Nephron (organoid): Measurements from ENCODE around the gene AAK1.
"Not testable (repeated sequence)": the region's sequence is repeated elsewhere in the genome, so short reads cannot be mapped to it uniquely, and the experiment has no call there.

Source experiments
- H3K27ac Mint-ChIP-seq, 3 experiments: 2 replicates each; pipeline ENCODE4 v1.8.0; 2020; ENCODE audit warnings: mixed read lengths in 3 of 3, mild to moderate bottlenecking in 2 of 3, moderate library complexity in 1 of 3
- H3K27me3 Mint-ChIP-seq: 2 replicates; pipeline ENCODE4 v1.8.0; 2021; ENCODE audit warnings: low read depth, mild to moderate bottlenecking, moderate library complexity, mixed read lengths
- H3K36me3 Mint-ChIP-seq: 2 replicates; pipeline ENCODE4 v1.8.0; 2020; ENCODE audit warnings: low read depth, mixed read lengths
- H3K4me1 Mint-ChIP-seq: 2 replicates; pipeline ENCODE4 v1.8.0; 2020; ENCODE audit warnings: mixed read lengths
- H3K4me3 Mint-ChIP-seq, 3 experiments: 2 replicates each; pipeline ENCODE4 v1.8.0; 2020; ENCODE audit warnings: mild to moderate bottlenecking in 3 of 3, mixed read lengths in 3 of 3, moderate library complexity in 2 of 3
- H3K9me3 Mint-ChIP-seq: 2 replicates; pipeline ENCODE4 v1.8.0; 2020; ENCODE audit warnings: mixed read lengths
- TF ChIP-seq, protein P1 (sequence below), 3 experiments: fragments of 200-600 bp; sonication (generic); IDR thresholded peaks; one replicate each; pipeline ENCODE4 v1.5.0; 2021; ENCODE audit warnings: antibody characterized with exemption in 3 of 3; ENCODE audit not compliant: unreplicated experiment in 3 of 3

Gene AAK1

DNA sequence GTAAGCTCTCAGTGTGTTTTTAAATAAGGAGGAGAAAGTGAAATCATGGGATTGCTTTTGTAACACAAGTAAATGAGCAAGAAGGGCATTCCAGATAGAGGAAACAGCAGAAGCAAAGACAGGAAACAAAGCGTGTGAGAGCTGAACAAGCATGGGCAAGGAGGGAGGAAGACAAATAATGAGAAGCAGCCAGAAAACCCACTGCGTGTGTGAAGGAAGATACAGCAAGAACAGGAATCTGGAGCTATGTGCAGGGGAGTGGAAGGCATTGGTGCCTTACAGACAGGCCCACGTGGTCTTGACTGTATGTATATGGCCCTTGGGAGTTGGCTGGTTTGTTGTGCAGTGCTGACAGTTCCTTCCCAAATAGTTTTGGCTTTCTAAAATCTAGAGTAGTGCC is 88.6 kb downstream of the AAK1 start:
- H3K9me3 Mint-ChIP-seq: no peaks in the 10 kb centered on the region
- H3K27me3 Mint-ChIP-seq: no peaks in the 10 kb centered on the region
- TF ChIP-seq, protein P1, sequence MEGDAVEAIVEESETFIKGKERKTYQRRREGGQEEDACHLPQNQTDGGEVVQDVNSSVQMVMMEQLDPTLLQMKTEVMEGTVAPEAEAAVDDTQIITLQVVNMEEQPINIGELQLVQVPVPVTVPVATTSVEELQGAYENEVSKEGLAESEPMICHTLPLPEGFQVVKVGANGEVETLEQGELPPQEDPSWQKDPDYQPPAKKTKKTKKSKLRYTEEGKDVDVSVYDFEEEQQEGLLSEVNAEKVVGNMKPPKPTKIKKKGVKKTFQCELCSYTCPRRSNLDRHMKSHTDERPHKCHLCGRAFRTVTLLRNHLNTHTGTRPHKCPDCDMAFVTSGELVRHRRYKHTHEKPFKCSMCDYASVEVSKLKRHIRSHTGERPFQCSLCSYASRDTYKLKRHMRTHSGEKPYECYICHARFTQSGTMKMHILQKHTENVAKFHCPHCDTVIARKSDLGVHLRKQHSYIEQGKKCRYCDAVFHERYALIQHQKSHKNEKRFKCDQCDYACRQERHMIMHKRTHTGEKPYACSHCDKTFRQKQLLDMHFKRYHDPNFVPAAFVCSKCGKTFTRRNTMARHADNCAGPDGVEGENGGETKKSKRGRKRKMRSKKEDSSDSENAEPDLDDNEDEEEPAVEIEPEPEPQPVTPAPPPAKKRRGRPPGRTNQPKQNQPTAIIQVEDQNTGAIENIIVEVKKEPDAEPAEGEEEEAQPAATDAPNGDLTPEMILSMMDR (IDR thresholded peaks at IDR 0.05; ENCODE audit: unreplicated experiment in 3 of 3): no peak
- H3K4me1 Mint-ChIP-seq: no peaks in the 10 kb centered on the region
- no peak overlapping the region for H3K27ac Mint-ChIP-seq
- peaks cover 30% of the 10 kb centered on the region for H3K36me3 Mint-ChIP-seq
- no peak overlapping the region for H3K4me3 Mint-ChIP-seq

DNA sequence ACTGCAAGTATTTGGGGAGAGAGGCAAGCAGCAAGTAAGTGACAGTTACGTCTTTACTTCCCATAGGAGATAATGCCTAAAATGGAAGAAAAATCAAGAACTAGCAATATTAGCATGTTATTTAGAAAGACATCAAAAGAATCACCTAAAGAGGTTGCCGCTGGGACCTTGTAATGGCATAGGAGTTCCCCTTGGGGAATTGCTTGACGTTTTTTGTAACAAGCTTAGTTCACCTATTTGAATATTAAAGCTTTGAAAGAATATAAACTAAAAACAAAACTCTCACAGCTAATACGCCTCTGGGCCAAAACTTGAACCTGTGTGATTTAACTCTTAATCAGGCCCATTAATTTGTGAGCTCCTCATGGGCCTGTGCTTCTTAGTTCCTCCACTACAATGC is 89.0 kb downstream of the AAK1 start:
- TF ChIP-seq, protein P1 (IDR thresholded peaks at IDR 0.05; ENCODE audit: unreplicated experiment in 3 of 3): no peak
- peaks cover 2% of the 10 kb centered on the region for H3K9me3 Mint-ChIP-seq
- peaks cover 33% of the 10 kb centered on the region for H3K36me3 Mint-ChIP-seq
- no peaks in the 10 kb centered on the region for H3K4me1 Mint-ChIP-seq
- H3K4me3 Mint-ChIP-seq: no peak overlapping the region
- no peak overlapping the region for H3K27ac Mint-ChIP-seq
- H3K27me3 Mint-ChIP-seq: no peaks in the 10 kb centered on the region

DNA sequence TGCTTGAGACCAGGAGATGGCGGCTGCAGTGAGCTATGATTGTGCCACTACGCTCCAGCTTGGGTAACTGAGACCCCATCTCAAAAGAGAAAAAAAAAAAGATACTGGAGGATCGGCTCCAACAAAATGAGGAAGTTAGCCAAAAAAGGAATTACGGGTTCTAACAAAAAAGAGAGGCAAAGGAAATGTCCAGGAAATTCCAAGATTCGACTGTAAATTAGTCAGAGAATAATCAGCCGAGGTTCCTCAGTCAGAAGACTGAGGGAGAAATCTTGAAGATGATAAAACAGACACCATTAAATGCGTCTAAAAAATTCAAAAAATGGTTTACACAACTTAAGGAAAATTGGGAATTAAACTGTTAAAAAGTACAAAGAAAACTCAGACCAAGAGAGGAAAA is 89.5 kb downstream of the AAK1 start:
- no peaks in the 10 kb centered on the region for H3K4me1 Mint-ChIP-seq
- H3K4me3 Mint-ChIP-seq: no peak overlapping the region
- peaks cover 36% of the 10 kb centered on the region for H3K36me3 Mint-ChIP-seq
- no peaks in the 10 kb centered on the region for H3K27me3 Mint-ChIP-seq
- H3K27ac Mint-ChIP-seq: no peak overlapping the region
- peaks cover 5% of the 10 kb centered on the region for H3K9me3 Mint-ChIP-seq
- TF ChIP-seq, protein P1 (IDR thresholded peaks at IDR 0.05; ENCODE audit: unreplicated experiment in 3 of 3): no peak

DNA sequence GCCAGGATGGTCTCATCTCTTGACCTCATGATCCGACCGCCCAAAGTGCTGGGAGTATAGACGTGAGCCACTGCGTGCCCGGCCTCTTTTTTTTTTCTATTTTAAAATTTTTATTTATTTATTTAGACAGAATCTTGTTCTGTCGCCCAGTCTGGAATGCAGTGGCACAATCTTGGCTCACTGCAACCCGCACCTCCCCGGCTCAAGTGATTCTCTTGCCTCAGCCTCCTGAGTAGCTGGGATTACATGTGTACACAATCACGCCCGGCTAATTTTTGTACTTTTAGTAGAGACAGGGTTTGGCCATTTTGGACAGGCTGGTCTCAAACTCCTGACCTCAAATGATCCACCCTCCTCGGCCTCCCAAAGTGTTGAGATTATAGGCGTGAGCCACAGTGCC is 93.0 kb downstream of the AAK1 start:
- not testable (repeated sequence) for H3K27me3 Mint-ChIP-seq, H3K4me3 Mint-ChIP-seq, H3K4me1 Mint-ChIP-seq, H3K27ac Mint-ChIP-seq
- peaks cover 26% of the 10 kb centered on the region for H3K9me3 Mint-ChIP-seq
- peaks cover 63% of the 10 kb centered on the region for H3K36me3 Mint-ChIP-seq

DNA sequence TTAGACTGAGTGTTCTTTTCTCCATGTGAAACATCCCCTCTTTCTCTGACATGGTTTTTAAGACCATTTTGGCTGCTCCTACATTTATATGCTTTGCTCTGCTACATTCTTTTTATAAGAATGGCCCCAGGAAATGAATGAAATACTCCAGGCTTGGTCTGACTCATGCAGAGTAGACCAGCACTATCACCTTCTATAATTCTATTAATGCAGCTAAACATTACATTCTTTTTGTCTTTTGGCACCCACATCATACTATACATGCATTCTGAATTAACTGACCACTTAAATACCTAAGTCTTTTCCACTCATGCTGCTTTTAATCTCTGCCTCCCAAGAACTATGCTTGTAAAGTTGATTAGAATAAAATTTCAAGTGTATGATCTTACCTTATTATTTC is 94.1 kb downstream of the AAK1 start:
- no peaks in the 10 kb centered on the region for H3K27me3 Mint-ChIP-seq
- H3K36me3 Mint-ChIP-seq: peaks cover 66% of the 10 kb centered on the region
- H3K27ac Mint-ChIP-seq: no peak overlapping the region
- TF ChIP-seq, protein P1 (IDR thresholded peaks at IDR 0.05; ENCODE audit: unreplicated experiment in 3 of 3): no peak
- H3K9me3 Mint-ChIP-seq: peaks cover 26% of the 10 kb centered on the region
- peaks cover 5% of the 10 kb centered on the region for H3K4me1 Mint-ChIP-seq
- H3K4me3 Mint-ChIP-seq: no peak overlapping the region

DNA sequence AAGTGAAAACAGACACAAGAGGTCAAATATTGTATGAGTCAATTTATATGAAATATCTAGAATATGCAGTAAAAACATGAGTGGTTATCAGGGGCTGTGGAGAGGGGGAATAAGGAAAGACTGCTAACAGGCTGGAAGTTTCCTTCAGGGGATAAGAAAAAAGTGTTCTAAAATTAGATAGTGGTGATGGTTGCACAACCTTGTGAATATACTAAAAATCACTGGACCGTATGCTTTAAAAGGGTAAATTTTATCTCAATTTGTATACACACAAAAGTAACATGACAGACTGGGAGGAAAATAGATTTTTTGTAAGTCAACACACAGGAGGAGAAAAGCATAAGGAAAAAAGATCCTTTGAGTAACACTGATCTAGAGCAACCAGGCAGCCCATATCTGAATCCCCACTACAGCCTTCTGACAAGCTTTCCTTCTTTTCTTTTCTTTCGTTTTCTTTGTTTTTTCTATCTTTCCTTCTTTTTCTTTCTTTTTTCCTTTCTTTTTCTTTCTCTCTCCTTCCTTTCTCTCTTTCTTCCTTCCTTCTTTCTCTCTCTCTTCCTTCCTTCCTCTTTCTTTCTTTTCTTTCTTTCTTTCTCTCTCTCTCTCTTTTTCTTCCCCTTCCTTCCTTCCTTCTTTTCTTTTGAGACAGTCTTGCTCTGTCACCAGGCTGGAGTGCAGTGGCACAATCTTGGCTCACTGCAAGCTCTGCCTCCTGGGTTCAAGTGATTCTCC is 95.4 kb downstream of the AAK1 start:
- H3K27ac Mint-ChIP-seq: no peak overlapping the region
- TF ChIP-seq, protein P1 (IDR thresholded peaks at IDR 0.05; ENCODE audit: unreplicated experiment in 3 of 3): no peak
- no peaks in the 10 kb centered on the region for H3K27me3 Mint-ChIP-seq
- peaks cover 5% of the 10 kb centered on the region for H3K4me1 Mint-ChIP-seq
- H3K4me3 Mint-ChIP-seq: no peak overlapping the region
- H3K9me3 Mint-ChIP-seq: peaks cover 26% of the 10 kb centered on the region
- peaks cover 69% of the 10 kb centered on the region for H3K36me3 Mint-ChIP-seq
